HepG2 (cell line): ENCODE results near the gene TKFC. TPM values are rescaled to one million over a fixed set of nuclear protein-coding genes. Genes with fewer than 3 reads are reported as not detected.

Experiments used
- CENPX ChIP-seq: sonication (generic); formaldehyde crosslinking; IDR thresholded peaks from 2 replicates; pipeline ENCODE4 v1.9.0; 2021; ENCODE audit warnings: mild to moderate bottlenecking, missing genetic modification reagents, moderate library complexity
- MBD4 ChIP-seq: IDR thresholded peaks from 2 replicates; pipeline ENCODE4 v1.6.1; 2012; ENCODE audit warnings: low read length, inconsistent platforms, borderline replicate concordance
- NFE2L2 ChIP-seq: fragments of 150-350 bp; IDR thresholded peaks from 2 replicates; pipeline ENCODE4 v1.6.1; 2014; ENCODE audit warnings: low read length
- SATB2 ChIP-seq: sonication (generic); formaldehyde crosslinking; IDR thresholded peaks from 2 replicates; pipeline ENCODE4 v1.5.0; 2020; ENCODE audit warnings: missing genetic modification reagents
- TOPORS ChIP-seq: sonication (generic); formaldehyde crosslinking; IDR thresholded peaks from 2 replicates; pipeline ENCODE4 v1.8.0; 2023; ENCODE audit warnings: mild to moderate bottlenecking, missing genetic modification reagents
- XBP1 ChIP-seq: sonication (generic); formaldehyde crosslinking; IDR thresholded peaks from 2 replicates; pipeline ENCODE4 v1.5.0; 2020; ENCODE audit warnings: missing genetic modification reagents
- ZFP90 ChIP-seq: sonication (generic); formaldehyde crosslinking; IDR thresholded peaks from 2 replicates; pipeline ENCODE4 v1.8.0; 2022; ENCODE audit warnings: missing genetic modification reagents, mild to moderate bottlenecking, inconsistent platforms, borderline replicate concordance
- ZGPAT ChIP-seq: IDR thresholded peaks from 2 replicates; pipeline ENCODE4 v1.6.1; 2016; ENCODE audit warnings: mild to moderate bottlenecking
- ZNF12 ChIP-seq: sonication (generic); formaldehyde crosslinking; IDR thresholded peaks from 2 replicates; pipeline ENCODE4 v1.5.0; 2020; ENCODE audit warnings: missing genetic modification reagents
- ZNF251 ChIP-seq: sonication (generic); formaldehyde crosslinking; IDR thresholded peaks from 2 replicates; pipeline ENCODE4 v1.9.0; 2021; ENCODE audit warnings: mild to moderate bottlenecking, missing genetic modification reagents
- ZNF326 ChIP-seq: sonication (generic); formaldehyde crosslinking; IDR thresholded peaks from 2 replicates; pipeline ENCODE4 v1.4.0; 2020; ENCODE audit warnings: missing genetic modification reagents, borderline replicate concordance
- ZNF496 ChIP-seq: sonication (generic); formaldehyde crosslinking; IDR thresholded peaks from 2 replicates; pipeline ENCODE4 v1.8.1; 2023; ENCODE audit warnings: mild to moderate bottlenecking, moderate library complexity, missing genetic modification reagents; ENCODE audit not compliant: insufficient replicate concordance
- ZNF7 ChIP-seq: IDR thresholded peaks from 2 replicates; pipeline ENCODE4 v1.6.1; 2016; ENCODE audit warnings: missing biosample characterization, missing genetic modification reagents
- polyA plus RNA-seq, 8 experiments: library from polyadenylated mRNA; depleted of rRNA in 3 of 8; stranded (reverse) in 7 of 8; unstranded in 1 of 8; fragments of >200 nt; fragmentation: Illumina TruSeq in 4 of 8; extraction: Trizol in 4 of 8; gene quantifications; 2 replicates each; pipeline versions ENCODE4 v1.2.1 to v1.2.3, GENCODE V29; 2011 to 2016; ENCODE audit warnings: low read depth in 4 of 8, missing spikeins in 1 of 8, mixed read lengths in 1 of 8; ENCODE audit not compliant: insufficient read depth in 1 of 8
- total RNA-seq, 5 experiments: library from RNA; depleted of rRNA; stranded (reverse); fragments of >200 nt; fragmentation: Illumina TruSeq; extraction: Trizol; gene quantifications; 2 replicates each; pipeline ENCODE4 v1.2.3, GENCODE V29; 2016; ENCODE audit warnings: low read depth in 1 of 5
- TF ChIP-seq, protein P1 (sequence below): sonication (generic); formaldehyde crosslinking; IDR thresholded peaks from 2 replicates; pipeline ENCODE4 v1.4.0; 2020; ENCODE audit warnings: missing genetic modification reagents, mild to moderate bottlenecking, borderline replicate concordance
- TF ChIP-seq, protein P2 (sequence below), 2 experiments: sonication (generic) in 1 of 2; formaldehyde crosslinking in 1 of 2; IDR thresholded peaks; 2 replicates each; pipeline versions ENCODE4 v1.5.1 to v1.6.1; 2011 to 2020; ENCODE audit warnings: borderline replicate concordance in 1 of 2, low read depth in 1 of 2, low read length in 1 of 2, mild to moderate bottlenecking in 1 of 2, missing genetic modification reagents in 1 of 2, moderate library complexity in 1 of 2
- TF ChIP-seq, protein P3 (sequence below): sonication (generic); formaldehyde crosslinking; IDR thresholded peaks from 2 replicates; pipeline ENCODE4 v1.4.0; 2020; ENCODE audit warnings: missing genetic modification reagents
- TF ChIP-seq, protein P4 (sequence below): sonication (generic); formaldehyde crosslinking; IDR thresholded peaks from 2 replicates; pipeline ENCODE4 v1.8.1; 2022; ENCODE audit warnings: mild to moderate bottlenecking, missing genetic modification reagents

TKFC gene
- total and polyA plus RNA-seq, 2 of the 13 experiments (the other 11 are each of a cell fraction or from before 2014, with no cell fraction given): 147 to 197 TPM

DNA sequence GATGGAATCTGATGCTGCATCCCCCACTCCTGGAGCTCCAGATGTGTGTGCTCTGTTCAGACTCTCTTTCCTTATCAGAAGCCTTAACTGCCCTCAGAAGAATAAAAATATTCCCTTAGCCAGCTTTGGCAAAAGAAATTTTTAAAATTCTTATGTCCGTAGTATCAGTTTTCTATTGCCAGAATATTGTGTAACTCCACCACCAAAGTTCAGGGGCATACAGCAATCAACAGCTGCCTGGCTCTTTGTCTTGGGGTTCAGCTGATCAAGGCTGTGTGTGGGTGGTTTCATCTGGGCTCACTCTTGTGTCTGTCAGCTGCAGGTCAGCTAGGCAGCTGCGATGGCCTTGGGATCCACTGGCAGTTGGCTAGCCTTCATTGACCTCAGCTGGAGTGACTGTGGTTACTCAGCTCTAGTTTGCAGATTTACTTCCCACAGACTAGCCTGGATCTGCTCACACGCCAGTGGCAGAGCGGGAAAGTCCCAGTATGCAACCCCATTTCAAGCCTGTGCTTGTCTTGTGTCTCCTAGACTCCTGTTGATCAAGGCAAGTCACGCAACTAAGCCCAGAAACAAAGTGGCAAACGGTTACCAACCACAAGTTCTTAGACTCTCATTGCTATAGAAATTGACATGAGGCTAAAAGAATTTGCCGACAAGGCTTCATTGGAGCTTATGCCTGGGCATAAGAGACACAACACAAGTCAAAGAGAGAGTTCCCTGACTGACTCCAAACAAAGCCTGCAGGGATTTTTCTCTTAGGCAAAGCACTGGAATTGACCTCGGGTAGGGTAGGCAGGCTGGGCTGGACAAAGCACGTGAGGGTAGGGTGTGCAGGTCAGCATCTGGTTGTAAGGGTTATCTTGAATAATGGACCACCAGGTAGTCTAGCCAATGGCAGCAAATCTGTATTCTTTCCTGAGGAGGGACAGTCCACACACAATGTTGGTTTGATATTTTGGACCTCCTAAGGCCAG lies 36.6 kb downstream of the TKFC start (continued):
- TF ChIP-seq TOPORS (CRISPR knock-in tag) (no peak), ZNF326 (CRISPR knock-in tag) (no peak), ZNF7 (CRISPR knock-in tag) (no peak), MBD4 (no peak), CENPX (no peak), ZNF496 (CRISPR knock-in tag) (no peak), XBP1 (no peak), ZNF251 (CRISPR knock-in tag) (no peak), ZGPAT (CRISPR knock-in tag) (peak; percentile 78), SATB2 (CRISPR knock-in tag) (no peak), ZFP90 (no peak), NFE2L2 (no peak), ZNF12 (CRISPR knock-in tag) (no peak; the same call in 1 of the 2 replicates)
- TF ChIP-seq, protein P1, sequence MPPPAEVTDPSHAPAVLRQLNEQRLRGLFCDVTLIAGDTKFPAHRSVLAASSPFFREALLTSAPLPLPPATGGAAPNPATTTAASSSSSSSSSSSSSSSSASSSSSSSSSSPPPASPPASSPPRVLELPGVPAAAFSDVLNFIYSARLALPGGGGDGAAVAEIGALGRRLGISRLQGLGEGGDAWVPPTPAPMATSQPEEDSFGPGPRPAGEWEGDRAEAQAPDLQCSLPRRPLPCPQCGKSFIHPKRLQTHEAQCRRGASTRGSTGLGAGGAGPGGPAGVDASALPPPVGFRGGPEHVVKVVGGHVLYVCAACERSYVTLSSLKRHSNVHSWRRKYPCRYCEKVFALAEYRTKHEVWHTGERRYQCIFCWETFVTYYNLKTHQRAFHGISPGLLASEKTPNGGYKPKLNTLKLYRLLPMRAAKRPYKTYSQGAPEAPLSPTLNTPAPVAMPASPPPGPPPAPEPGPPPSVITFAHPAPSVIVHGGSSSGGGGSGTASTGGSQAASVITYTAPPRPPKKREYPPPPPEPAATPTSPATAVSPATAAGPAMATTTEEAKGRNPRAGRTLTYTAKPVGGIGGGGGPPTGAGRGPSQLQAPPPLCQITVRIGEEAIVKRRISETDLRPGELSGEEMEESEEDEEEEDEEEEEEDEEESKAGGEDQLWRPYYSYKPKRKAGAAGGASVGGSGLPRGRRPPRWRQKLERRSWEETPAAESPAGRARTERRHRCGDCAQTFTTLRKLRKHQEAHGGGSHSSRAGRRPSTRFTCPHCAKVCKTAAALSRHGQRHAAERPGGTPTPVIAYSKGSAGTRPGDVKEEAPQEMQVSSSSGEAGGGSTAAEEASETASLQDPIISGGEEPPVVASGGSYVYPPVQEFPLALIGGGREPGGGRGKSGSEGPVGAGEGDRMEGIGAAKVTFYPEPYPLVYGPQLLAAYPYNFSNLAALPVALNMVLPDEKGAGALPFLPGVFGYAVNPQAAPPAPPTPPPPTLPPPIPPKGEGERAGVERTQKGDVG (CRISPR knock-in tag): peak; percentile 95
- TF ChIP-seq, protein P2, sequence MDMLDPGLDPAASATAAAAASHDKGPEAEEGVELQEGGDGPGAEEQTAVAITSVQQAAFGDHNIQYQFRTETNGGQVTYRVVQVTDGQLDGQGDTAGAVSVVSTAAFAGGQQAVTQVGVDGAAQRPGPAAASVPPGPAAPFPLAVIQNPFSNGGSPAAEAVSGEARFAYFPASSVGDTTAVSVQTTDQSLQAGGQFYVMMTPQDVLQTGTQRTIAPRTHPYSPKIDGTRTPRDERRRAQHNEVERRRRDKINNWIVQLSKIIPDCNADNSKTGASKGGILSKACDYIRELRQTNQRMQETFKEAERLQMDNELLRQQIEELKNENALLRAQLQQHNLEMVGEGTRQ (IDR thresholded peaks at IDR 0.05; ENCODE audit: low read depth, low read length): no peak
- TF ChIP-seq, protein P2 (CRISPR knock-in tag; IDR thresholded peaks at IDR 0.05; ENCODE audit: borderline replicate concordance): no peak
- TF ChIP-seq, protein P3, sequence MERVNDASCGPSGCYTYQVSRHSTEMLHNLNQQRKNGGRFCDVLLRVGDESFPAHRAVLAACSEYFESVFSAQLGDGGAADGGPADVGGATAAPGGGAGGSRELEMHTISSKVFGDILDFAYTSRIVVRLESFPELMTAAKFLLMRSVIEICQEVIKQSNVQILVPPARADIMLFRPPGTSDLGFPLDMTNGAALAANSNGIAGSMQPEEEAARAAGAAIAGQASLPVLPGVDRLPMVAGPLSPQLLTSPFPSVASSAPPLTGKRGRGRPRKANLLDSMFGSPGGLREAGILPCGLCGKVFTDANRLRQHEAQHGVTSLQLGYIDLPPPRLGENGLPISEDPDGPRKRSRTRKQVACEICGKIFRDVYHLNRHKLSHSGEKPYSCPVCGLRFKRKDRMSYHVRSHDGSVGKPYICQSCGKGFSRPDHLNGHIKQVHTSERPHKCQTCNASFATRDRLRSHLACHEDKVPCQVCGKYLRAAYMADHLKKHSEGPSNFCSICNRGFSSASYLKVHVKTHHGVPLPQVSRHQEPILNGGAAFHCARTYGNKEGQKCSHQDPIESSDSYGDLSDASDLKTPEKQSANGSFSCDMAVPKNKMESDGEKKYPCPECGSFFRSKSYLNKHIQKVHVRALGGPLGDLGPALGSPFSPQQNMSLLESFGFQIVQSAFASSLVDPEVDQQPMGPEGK (CRISPR knock-in tag): peak; percentile 10; the same call in 1 of the 2 replicates
- TF ChIP-seq, protein P4, sequence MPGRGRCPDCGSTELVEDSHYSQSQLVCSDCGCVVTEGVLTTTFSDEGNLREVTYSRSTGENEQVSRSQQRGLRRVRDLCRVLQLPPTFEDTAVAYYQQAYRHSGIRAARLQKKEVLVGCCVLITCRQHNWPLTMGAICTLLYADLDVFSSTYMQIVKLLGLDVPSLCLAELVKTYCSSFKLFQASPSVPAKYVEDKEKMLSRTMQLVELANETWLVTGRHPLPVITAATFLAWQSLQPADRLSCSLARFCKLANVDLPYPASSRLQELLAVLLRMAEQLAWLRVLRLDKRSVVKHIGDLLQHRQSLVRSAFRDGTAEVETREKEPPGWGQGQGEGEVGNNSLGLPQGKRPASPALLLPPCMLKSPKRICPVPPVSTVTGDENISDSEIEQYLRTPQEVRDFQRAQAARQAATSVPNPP: peak; percentile 58; the same call in 1 of the 2 replicates
